ENCODE measurements around the gene FAM180B. TPM values are rescaled to one million over a fixed set of nuclear protein-coding genes. Genes with fewer than 3 reads are reported as not detected.
A peak's percentile ranks its signal among the peaks of the same experiment; 100 is the strongest.

Gene FAM180B
- total and polyA plus RNA-seq, 2 of the 13 experiments (the other 11 are each of a cell fraction or from before 2014, with no cell fraction given), result 0.40 to 1.0 TPM

- peak; percentile 83 for TF ChIP-seq ZBTB34 (CRISPR knock-in tag; IDR thresholded peaks at IDR 0.05)
- TF ChIP-seq ZFP1 (CRISPR knock-in tag; IDR thresholded peaks at IDR 0.05), result 0 out of 2 replicates have a peak, but pooled peaks have one; percentile 53
- peak; percentile 85; the same call in 1 of the 2 replicates for TF ChIP-seq ARHGAP35 (CRISPR knock-in tag; IDR thresholded peaks at IDR 0.05; ENCODE audit: borderline replicate concordance)
- TF ChIP-seq ZBTB37 (CRISPR knock-in tag; IDR thresholded peaks at IDR 0.05), result no peak
- no peak for TF ChIP-seq ZNF468 (CRISPR knock-in tag; IDR thresholded peaks at IDR 0.05)
- TF ChIP-seq JARID2 (CRISPR knock-in tag; IDR thresholded peaks at IDR 0.05; ENCODE audit: insufficient replicate concordance), result peak; percentile 93
- TF ChIP-seq HES4 (CRISPR knock-in tag; IDR thresholded peaks at IDR 0.05; ENCODE audit: borderline replicate concordance), result 0 out of 2 replicates have a peak, but pooled peaks have one; percentile 23
- no peak for TF ChIP-seq ZNF484 (CRISPR knock-in tag; IDR thresholded peaks at IDR 0.05; ENCODE audit: borderline replicate concordance, low read depth)
- 0 out of 2 replicates have a peak, but pooled peaks have one; percentile 54 for TF ChIP-seq GFI1 (CRISPR knock-in tag; IDR thresholded peaks at IDR 0.05; ENCODE audit: borderline replicate concordance)
- TF ChIP-seq NR2F6 (IDR thresholded peaks at IDR 0.05), result no peak
- TF ChIP-seq NR2F6 (CRISPR knock-in tag; IDR thresholded peaks at IDR 0.05), result peak; percentile 65
- TF ChIP-seq ZC3H4 (CRISPR knock-in tag; IDR thresholded peaks at IDR 0.05; ENCODE audit: borderline replicate concordance), result no peak
- peak; percentile 93; the same call in 1 of the 2 replicates for TF ChIP-seq ZNF772 (CRISPR knock-in tag; IDR thresholded peaks at IDR 0.05)
- TF ChIP-seq ZNF260 (CRISPR knock-in tag; IDR thresholded peaks at IDR 0.05; ENCODE audit: borderline replicate concordance, low read depth), result no peak
- TF ChIP-seq ZNF800 (CRISPR knock-in tag; IDR thresholded peaks at IDR 0.05), result no peak
- TF ChIP-seq FOXK2 (IDR thresholded peaks at IDR 0.05), result peak; percentile 68; the same call in 1 of the 2 replicates
- TF ChIP-seq TBX3 (IDR thresholded peaks at IDR 0.05; ENCODE audit: borderline replicate concordance), result no peak
- TF ChIP-seq ZNF891 (CRISPR knock-in tag; IDR thresholded peaks at IDR 0.05), result peak; percentile 97
- no peak for TF ChIP-seq HNRNPH1 (optimal IDR thresholded peaks at IDR 0.05; ENCODE audit: low read depth, low read length)
- peak; percentile 88 for TF ChIP-seq RXRA (CRISPR knock-in tag; IDR thresholded peaks at IDR 0.05)
- 0 out of 2 replicates have a peak, but pooled peaks have one; percentile 42 for TF ChIP-seq ZMYM2 (CRISPR knock-in tag; IDR thresholded peaks at IDR 0.05)
- peak; percentile 98 for TF ChIP-seq XRCC5 (optimal IDR thresholded peaks at IDR 0.05; ENCODE audit: low read length)
- TF ChIP-seq ZNF572 (CRISPR knock-in tag; IDR thresholded peaks at IDR 0.05), result peak; percentile 95; the same call in 1 of the 2 replicates
- TF ChIP-seq MNT (IDR thresholded peaks at IDR 0.05), result peak; percentile 49; the same call in 1 of the 2 replicates
Observed at GRCh38 chr11:47578524-47579494, 7.7 kb upstream of the FAM180B start, which contains the start of the genes KBTBD4 and NDUFS3 (continued).
